HepG2 (cell line): ENCODE data around the gene FANCD2. TPM values are rescaled to one million over a fixed set of nuclear protein-coding genes. Genes with fewer than 3 reads are reported as not detected.

ENCODE experiments used
- ATAC-seq: fragments of 200-7000 bp; cut with Tn5 transposase; 3 replicates; pipeline ENCODE4 v1.9.1; 2020; ENCODE audit warnings: mild to moderate bottlenecking, moderate library complexity
- BruUV-seq: library from RNA; stranded (reverse); fragments of 400-500 nt; replicated peaks from 2 replicates; lab custom pipeline; 2021; lab: Mats Ljungman, UMichigan
- CTCF ChIA-PET: fragments of 300-600 bp; formaldehyde crosslinking; extraction: SDS; loops from one replicate; lab custom pipeline; 2021; ENCODE audit warnings: low total read pairs, inconsistent platforms, low intra/inter-chr PET ratio; lab: Yijun Ruan, JAX
- POLR2A ChIA-PET: fragments of 350-600 bp; sonication (Branson Sonifier 250); formaldehyde crosslinking; loops from one replicate; lab custom pipeline; 2020; ENCODE audit warnings: antibody characterized with exemption, inconsistent platforms; lab: Yijun Ruan, JAX
- DNase-seq: peaks from one replicate; pipeline ENCODE4 v3.0.0-alpha.2; 2015; ENCODE audit warnings: low spot score
- FAIRE-seq: peaks from 3 replicates; lab custom pipeline; 2011; peaks lifted over from hg19 to GRCh38; lab: Jason Lieb, UNC
- H2AFZ ChIP-seq: one replicate; pipeline ENCODE4 v1.6.1; 2011; ENCODE audit warnings: low read length, inconsistent platforms
- H3K27ac ChIP-seq: fragments of 300-600 bp; 3 replicates; pipeline ENCODE4 v1.8.0; 2011; ENCODE audit warnings: mixed run types, mild to moderate bottlenecking, mixed read lengths, low read length, inconsistent platforms; ENCODE audit not compliant: insufficient read depth; ENCODE audit errors: extremely low read length
- H3K27me3 ChIP-seq, 2 experiments: fragments of 200-600 bp in 1 of 2; 2 replicates in 1 of 2; 3 replicates in 1 of 2; pipeline versions ENCODE4 v1.6.0 to v1.8.0; 2011; ENCODE audit warnings: low read length in 2 of 2, mild to moderate bottlenecking in 2 of 2, moderate library complexity in 2 of 2, inconsistent platforms in 1 of 2; ENCODE audit not compliant: insufficient read depth in 2 of 2, control insufficient read depth in 1 of 2
- H3K36me3 ChIP-seq, 2 experiments: fragments of 200-600 bp in 1 of 2; replicated peaks in 1 of 2; 2 replicates in 1 of 2; 3 replicates in 1 of 2; pipeline versions ENCODE4 v1.5.1 to v1.8.0; 2011; ENCODE audit warnings: low read length in 2 of 2, inconsistent platforms in 1 of 2; ENCODE audit not compliant: insufficient read depth in 2 of 2, control insufficient read depth in 1 of 2
- H3K4me1 ChIP-seq: 2 replicates; pipeline ENCODE4 v1.5.1; 2012; ENCODE audit warnings: low read length, inconsistent platforms; ENCODE audit not compliant: insufficient read depth
- H3K4me2 ChIP-seq: 2 replicates; pipeline ENCODE4 v1.6.0; 2011; ENCODE audit warnings: low read depth, low read length, inconsistent platforms
- H3K4me3 ChIP-seq, 3 experiments: fragments of 200-600 bp in 1 of 3; sonication (generic), shearing (Covaris generic) in 1 of 3; replicated peaks in 1 of 3; 2 replicates each; pipeline ENCODE4 v1.5.1; 2011 to 2016; ENCODE audit warnings: low read length in 3 of 3, inconsistent platforms in 2 of 3, low read depth in 2 of 3, mild to moderate bottlenecking in 2 of 3, control low read depth in 1 of 3, mixed read lengths in 1 of 3; ENCODE audit not compliant: insufficient read depth in 1 of 3
- H3K79me2 ChIP-seq: one replicate; pipeline ENCODE4 v1.6.1; 2011; ENCODE audit warnings: low read length, inconsistent platforms; ENCODE audit not compliant: insufficient read depth
- H3K9ac ChIP-seq: 2 replicates; pipeline ENCODE4 v1.6.0; 2011; ENCODE audit warnings: mild to moderate bottlenecking, low read depth, low read length, inconsistent platforms; ENCODE audit not compliant: insufficient read depth
- H3K9me3 ChIP-seq: 2 replicates; pipeline ENCODE4 v1.5.1; 2012; ENCODE audit warnings: mild to moderate bottlenecking, low read length
- H4K20me1 ChIP-seq: 2 replicates; pipeline ENCODE4 v1.6.0; 2011; ENCODE audit warnings: inconsistent platforms, mild to moderate bottlenecking, low read length, moderate library complexity; ENCODE audit not compliant: insufficient read depth
- ADNP ChIP-seq: sonication (generic); formaldehyde crosslinking; IDR thresholded peaks from 2 replicates; pipeline ENCODE4 v1.4.0; 2020; ENCODE audit warnings: missing genetic modification reagents
- FOXO1 ChIP-seq: sonication (generic); formaldehyde crosslinking; IDR thresholded peaks from 2 replicates; pipeline ENCODE4 v1.4.0; 2020; ENCODE audit warnings: missing genetic modification reagents
- HNRNPL ChIP-seq: fragments of 200-400 bp; formaldehyde crosslinking; IDR thresholded peaks from 2 replicates; pipeline ENCODE4 v1.6.1; 2017; ENCODE audit warnings: mild to moderate bottlenecking, low read depth, low read length
- PRPF4 ChIP-seq: fragments of 200-400 bp; formaldehyde crosslinking; IDR thresholded peaks from 2 replicates; pipeline ENCODE4 v1.6.1; 2016; ENCODE audit warnings: low read length, low read depth; ENCODE audit not compliant: poor library complexity, severe bottlenecking
- RFXAP ChIP-seq: sonication (generic); formaldehyde crosslinking; IDR thresholded peaks from 2 replicates; pipeline ENCODE4 v1.4.0; 2020; ENCODE audit warnings: missing genetic modification reagents, borderline replicate concordance
- ZNF138 ChIP-seq: sonication (generic); formaldehyde crosslinking; IDR thresholded peaks from 2 replicates; pipeline ENCODE4 v1.5.0; 2020; ENCODE audit warnings: mild to moderate bottlenecking, low read depth, missing genetic modification reagents
- ZNF234 ChIP-seq: sonication (generic); formaldehyde crosslinking; conservative IDR thresholded peaks from 2 replicates; pipeline ENCODE4 v1.5.1; 2020; ENCODE audit warnings: mild to moderate bottlenecking, missing genetic modification reagents
- ZNF883 ChIP-seq: sonication (generic); formaldehyde crosslinking; IDR thresholded peaks from 2 replicates; pipeline ENCODE4 v1.5.1; 2020; ENCODE audit warnings: mild to moderate bottlenecking, missing genetic modification reagents; ENCODE audit errors: not compliant biosample characterization
- WGBS: methylation state at CpG from one replicate; pipeline ENCODE4 v1.1.6; 2017; ENCODE audit warnings: low lambda C conversion rate; 5-methylcytosine and 5-hydroxymethylcytosine counted together
- in situ Hi-C: cut with HindIII; loops from 2 replicates; pipeline ENCODE4 v1.10.0; 2017; ENCODE audit warnings: low pct_unique_long_range_greater_than_20kb; ENCODE audit not compliant: extremely low pct_ligation_motif_present
- intact Hi-C: fragments of 100-400 bp; cut with micrococcal nuclease; formaldehyde crosslinking; loops from one replicate; pipeline ENCODE4 v1.10.0; 2022; ENCODE audit not compliant: unreplicated experiment
- polyA plus RNA-seq, 8 experiments: library from polyadenylated mRNA; depleted of rRNA in 3 of 8; stranded (reverse) in 7 of 8; unstranded in 1 of 8; fragments of >200 nt; fragmentation: Illumina TruSeq in 4 of 8; extraction: Trizol in 4 of 8; gene quantifications; 2 replicates each; pipeline versions ENCODE4 v1.2.1 to v1.2.3, GENCODE V29; 2011 to 2016; ENCODE audit warnings: low read depth in 4 of 8, missing spikeins in 1 of 8, mixed read lengths in 1 of 8; ENCODE audit not compliant: insufficient read depth in 1 of 8
- total RNA-seq, 5 experiments: library from RNA; depleted of rRNA; stranded (reverse); fragments of >200 nt; fragmentation: Illumina TruSeq; extraction: Trizol; gene quantifications; 2 replicates each; pipeline ENCODE4 v1.2.3, GENCODE V29; 2016; ENCODE audit warnings: low read depth in 1 of 5
- TF ChIP-seq, protein P1 (sequence below): sonication (generic); formaldehyde crosslinking; IDR thresholded peaks from 2 replicates; pipeline ENCODE4 v1.9.0; 2021; ENCODE audit warnings: missing genetic modification reagents, mild to moderate bottlenecking, borderline replicate concordance
- TF ChIP-seq, protein P2 (sequence below): sonication (generic); formaldehyde crosslinking; IDR thresholded peaks from 2 replicates; pipeline ENCODE4 v1.9.0; 2022; ENCODE audit warnings: missing genetic modification reagents, mild to moderate bottlenecking, borderline replicate concordance
- TF ChIP-seq, protein P3 (sequence below): sonication (generic); formaldehyde crosslinking; IDR thresholded peaks from 2 replicates; pipeline ENCODE4 v1.8.0; 2022; ENCODE audit warnings: mild to moderate bottlenecking, missing genetic modification reagents, moderate library complexity
- TF ChIP-seq, protein P4 (sequence below): sonication (generic); formaldehyde crosslinking; IDR thresholded peaks from 2 replicates; pipeline ENCODE4 v1.4.0; 2020; ENCODE audit warnings: missing genetic modification reagents

The FANCD2 gene
- total and polyA plus RNA-seq, 2 of the 13 experiments (the other 11 are each of a cell fraction or from before 2014, with no cell fraction given) = 10.1 to 42.0 TPM

DNA sequence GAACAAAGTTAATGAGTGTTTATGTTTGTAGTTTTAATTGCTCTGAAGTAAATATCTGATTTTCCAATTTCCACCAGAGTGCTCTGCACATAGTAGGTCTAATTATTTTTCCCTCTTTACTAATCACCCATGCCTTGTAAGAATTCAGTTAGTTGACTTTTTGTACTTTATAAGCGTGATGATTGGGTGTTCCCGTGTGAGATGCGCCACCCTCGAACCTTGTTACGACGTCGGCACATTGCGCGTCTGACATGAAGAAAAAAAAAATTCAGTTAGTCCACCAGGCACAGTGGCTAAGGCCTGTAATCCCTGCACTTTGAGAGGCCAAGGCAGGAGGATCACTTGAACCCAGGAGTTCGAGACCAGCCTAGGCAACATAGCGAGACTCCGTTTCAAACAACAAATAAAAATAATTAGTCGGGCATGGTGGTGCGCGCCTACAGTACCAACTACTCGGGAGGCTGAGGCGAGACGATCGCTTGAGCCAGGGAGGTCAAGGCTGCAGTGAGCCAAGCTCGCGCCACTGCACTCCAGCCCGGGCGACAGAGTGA, 114.8 kb downstream of the FANCD2 start:
- ChIA-PET CTCF (no interaction called here), POLR2A (interaction anchor here (0.6 to 3.0 kb wide), 20 partner anchors 11 to 410 kb away, joined by 3 to 23 read pairs (median 5); partner anchors contain the start of genes BRPF1, CRELD1, FANCD2 and IRAK2)
- intact Hi-C loops (no loop called here), in situ Hi-C loops (no loop called here)
- Histone ChIP-seq H3K36me3 (no peaks in the 10 kb centered on the region), H3K27me3 (no peaks in the 10 kb centered on the region), H3K4me2 (peak overlapping the region; percentile 98), H2AFZ (peak overlapping the region; percentile 37), H3K9me3 (no peaks in the 10 kb centered on the region), H3K4me3 (peak overlapping the region in 1 of 3 experiments; percentile 89; a peak in 2 of 6 replicates), H3K9ac (peak overlapping the region; percentile 89), H3K4me1 (peaks cover 69% of the 10 kb centered on the region), H4K20me1 (peaks cover 29% of the 10 kb centered on the region), H3K27ac (peak overlapping the region; percentile 17), H3K79me2 (peaks cover 40% of the 10 kb centered on the region)
- TSS peak; percentile 71 for BruUV-seq
- DNase-seq (no peak), ATAC-seq (peak; percentile 9; the same call in 2 of the 3 replicates), FAIRE-seq (no peak)
- 71% methylated on average over 23 of the region's 23 CpGs for WGBS
- TF ChIP-seq RFXAP (CRISPR knock-in tag) (0 out of 2 replicates have a peak, but pooled peaks have one; percentile 27), HNRNPL (no peak), PRPF4 (peak; percentile 59), FOXO1 (CRISPR knock-in tag) (no peak), ADNP (CRISPR knock-in tag) (no peak), ZNF234 (0 out of 2 replicates have a peak, but pooled peaks have one; percentile 16), ZNF883 (peak; percentile 8), ZNF138 (CRISPR knock-in tag) (no peak)
- TF ChIP-seq, protein P1, sequence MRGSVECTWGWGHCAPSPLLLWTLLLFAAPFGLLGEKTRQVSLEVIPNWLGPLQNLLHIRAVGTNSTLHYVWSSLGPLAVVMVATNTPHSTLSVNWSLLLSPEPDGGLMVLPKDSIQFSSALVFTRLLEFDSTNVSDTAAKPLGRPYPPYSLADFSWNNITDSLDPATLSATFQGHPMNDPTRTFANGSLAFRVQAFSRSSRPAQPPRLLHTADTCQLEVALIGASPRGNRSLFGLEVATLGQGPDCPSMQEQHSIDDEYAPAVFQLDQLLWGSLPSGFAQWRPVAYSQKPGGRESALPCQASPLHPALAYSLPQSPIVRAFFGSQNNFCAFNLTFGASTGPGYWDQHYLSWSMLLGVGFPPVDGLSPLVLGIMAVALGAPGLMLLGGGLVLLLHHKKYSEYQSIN (CRISPR knock-in tag) = no peak
- TF ChIP-seq, protein P2, sequence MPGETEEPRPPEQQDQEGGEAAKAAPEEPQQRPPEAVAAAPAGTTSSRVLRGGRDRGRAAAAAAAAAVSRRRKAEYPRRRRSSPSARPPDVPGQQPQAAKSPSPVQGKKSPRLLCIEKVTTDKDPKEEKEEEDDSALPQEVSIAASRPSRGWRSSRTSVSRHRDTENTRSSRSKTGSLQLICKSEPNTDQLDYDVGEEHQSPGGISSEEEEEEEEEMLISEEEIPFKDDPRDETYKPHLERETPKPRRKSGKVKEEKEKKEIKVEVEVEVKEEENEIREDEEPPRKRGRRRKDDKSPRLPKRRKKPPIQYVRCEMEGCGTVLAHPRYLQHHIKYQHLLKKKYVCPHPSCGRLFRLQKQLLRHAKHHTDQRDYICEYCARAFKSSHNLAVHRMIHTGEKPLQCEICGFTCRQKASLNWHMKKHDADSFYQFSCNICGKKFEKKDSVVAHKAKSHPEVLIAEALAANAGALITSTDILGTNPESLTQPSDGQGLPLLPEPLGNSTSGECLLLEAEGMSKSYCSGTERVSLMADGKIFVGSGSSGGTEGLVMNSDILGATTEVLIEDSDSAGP (CRISPR knock-in tag) = 0 out of 2 replicates have a peak, but pooled peaks have one; percentile 2
- TF ChIP-seq, protein P3, sequence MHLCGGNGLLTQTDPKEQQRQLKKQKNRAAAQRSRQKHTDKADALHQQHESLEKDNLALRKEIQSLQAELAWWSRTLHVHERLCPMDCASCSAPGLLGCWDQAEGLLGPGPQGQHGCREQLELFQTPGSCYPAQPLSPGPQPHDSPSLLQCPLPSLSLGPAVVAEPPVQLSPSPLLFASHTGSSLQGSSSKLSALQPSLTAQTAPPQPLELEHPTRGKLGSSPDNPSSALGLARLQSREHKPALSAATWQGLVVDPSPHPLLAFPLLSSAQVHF (CRISPR knock-in tag) = peak; percentile 4; the same call in 1 of the 2 replicates
- TF ChIP-seq, protein P4, sequence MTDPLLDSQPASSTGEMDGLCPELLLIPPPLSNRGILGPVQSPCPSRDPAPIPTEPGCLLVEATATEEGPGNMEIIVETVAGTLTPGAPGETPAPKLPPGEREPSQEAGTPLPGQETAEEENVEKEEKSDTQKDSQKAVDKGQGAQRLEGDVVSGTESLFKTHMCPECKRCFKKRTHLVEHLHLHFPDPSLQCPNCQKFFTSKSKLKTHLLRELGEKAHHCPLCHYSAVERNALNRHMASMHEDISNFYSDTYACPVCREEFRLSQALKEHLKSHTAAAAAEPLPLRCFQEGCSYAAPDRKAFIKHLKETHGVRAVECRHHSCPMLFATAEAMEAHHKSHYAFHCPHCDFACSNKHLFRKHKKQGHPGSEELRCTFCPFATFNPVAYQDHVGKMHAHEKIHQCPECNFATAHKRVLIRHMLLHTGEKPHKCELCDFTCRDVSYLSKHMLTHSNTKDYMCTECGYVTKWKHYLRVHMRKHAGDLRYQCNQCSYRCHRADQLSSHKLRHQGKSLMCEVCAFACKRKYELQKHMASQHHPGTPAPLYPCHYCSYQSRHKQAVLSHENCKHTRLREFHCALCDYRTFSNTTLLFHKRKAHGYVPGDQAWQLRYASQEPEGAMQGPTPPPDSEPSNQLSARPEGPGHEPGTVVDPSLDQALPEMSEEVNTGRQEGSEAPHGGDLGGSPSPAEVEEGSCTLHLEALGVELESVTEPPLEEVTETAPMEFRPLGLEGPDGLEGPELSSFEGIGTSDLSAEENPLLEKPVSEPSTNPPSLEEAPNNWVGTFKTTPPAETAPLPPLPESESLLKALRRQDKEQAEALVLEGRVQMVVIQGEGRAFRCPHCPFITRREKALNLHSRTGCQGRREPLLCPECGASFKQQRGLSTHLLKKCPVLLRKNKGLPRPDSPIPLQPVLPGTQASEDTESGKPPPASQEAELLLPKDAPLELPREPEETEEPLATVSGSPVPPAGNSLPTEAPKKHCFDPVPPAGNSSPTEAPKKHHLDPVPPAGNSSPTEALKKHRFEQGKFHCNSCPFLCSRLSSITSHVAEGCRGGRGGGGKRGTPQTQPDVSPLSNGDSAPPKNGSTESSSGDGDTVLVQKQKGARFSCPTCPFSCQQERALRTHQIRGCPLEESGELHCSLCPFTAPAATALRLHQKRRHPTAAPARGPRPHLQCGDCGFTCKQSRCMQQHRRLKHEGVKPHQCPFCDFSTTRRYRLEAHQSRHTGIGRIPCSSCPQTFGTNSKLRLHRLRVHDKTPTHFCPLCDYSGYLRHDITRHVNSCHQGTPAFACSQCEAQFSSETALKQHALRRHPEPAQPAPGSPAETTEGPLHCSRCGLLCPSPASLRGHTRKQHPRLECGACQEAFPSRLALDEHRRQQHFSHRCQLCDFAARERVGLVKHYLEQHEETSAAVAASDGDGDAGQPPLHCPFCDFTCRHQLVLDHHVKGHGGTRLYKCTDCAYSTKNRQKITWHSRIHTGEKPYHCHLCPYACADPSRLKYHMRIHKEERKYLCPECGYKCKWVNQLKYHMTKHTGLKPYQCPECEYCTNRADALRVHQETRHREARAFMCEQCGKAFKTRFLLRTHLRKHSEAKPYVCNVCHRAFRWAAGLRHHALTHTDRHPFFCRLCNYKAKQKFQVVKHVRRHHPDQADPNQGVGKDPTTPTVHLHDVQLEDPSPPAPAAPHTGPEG = 0 out of 2 replicates have a peak, but pooled peaks have one; percentile 8
